Immature natural killer cell (primary cell): Measurements from ENCODE around the gene ISG15. TPM values are rescaled to one million over a fixed set of nuclear protein-coding genes. Genes with fewer than 3 reads are reported as not detected.
"Not testable (repeated sequence)": the region's sequence is repeated elsewhere in the genome, so short reads cannot be mapped to it uniquely, and the experiment has no call there.

Source experiments
- DNase-seq, 3 donors: peaks; one replicate each; pipeline ENCODE4 v3.0.0; 2022; ENCODE audit warnings: mixed read lengths in 1 of 3
- H3K27ac Mint-ChIP-seq, 6 donors: one replicate each; pipeline ENCODE4 v1.8.0; 2020; ENCODE audit warnings: mixed read lengths in 6 of 6, mild to moderate bottlenecking in 5 of 6, inconsistent platforms in 4 of 6, moderate library complexity in 3 of 6
- H3K27me3 Mint-ChIP-seq, 3 donors: one replicate each; pipeline ENCODE4 v1.8.0; 2020 to 2021; ENCODE audit warnings: low read depth in 3 of 3, mild to moderate bottlenecking in 3 of 3, mixed read lengths in 3 of 3, moderate library complexity in 3 of 3, inconsistent platforms in 1 of 3
- H3K36me3 Mint-ChIP-seq, 3 donors: one replicate each; pipeline ENCODE4 v1.8.0; 2020; ENCODE audit warnings: mixed read lengths in 3 of 3, inconsistent platforms in 2 of 3, mild to moderate bottlenecking in 2 of 3
- H3K4me1 Mint-ChIP-seq, 2 donors: one replicate each; pipeline ENCODE4 v1.8.0; 2020; ENCODE audit warnings: inconsistent platforms in 2 of 2, mild to moderate bottlenecking in 2 of 2, mixed read lengths in 2 of 2, moderate library complexity in 1 of 2
- H3K4me3 Mint-ChIP-seq, 5 donors: one replicate each; pipeline ENCODE4 v1.8.0; 2020; ENCODE audit warnings: mild to moderate bottlenecking in 5 of 5, mixed read lengths in 5 of 5, inconsistent platforms in 3 of 5, moderate library complexity in 3 of 5
- H3K9me3 Mint-ChIP-seq, 6 donors: one replicate each; pipeline ENCODE4 v1.8.0; 2020; ENCODE audit warnings: mild to moderate bottlenecking in 6 of 6, mixed read lengths in 6 of 6, inconsistent platforms in 4 of 6, moderate library complexity in 3 of 6
- polyA plus RNA-seq, 3 donors: library from polyadenylated mRNA; unstranded; fragments of 300-500 nt; fragmentation: Illumina TruSeq; gene quantifications; one replicate each; pipeline ENCODE4 v1.2.3, GENCODE V29; 2021

Gene ISG15
- polyA plus RNA-seq, 3 donors from 2014 or later = 304 to 360 (median 354) TPM

DNA sequence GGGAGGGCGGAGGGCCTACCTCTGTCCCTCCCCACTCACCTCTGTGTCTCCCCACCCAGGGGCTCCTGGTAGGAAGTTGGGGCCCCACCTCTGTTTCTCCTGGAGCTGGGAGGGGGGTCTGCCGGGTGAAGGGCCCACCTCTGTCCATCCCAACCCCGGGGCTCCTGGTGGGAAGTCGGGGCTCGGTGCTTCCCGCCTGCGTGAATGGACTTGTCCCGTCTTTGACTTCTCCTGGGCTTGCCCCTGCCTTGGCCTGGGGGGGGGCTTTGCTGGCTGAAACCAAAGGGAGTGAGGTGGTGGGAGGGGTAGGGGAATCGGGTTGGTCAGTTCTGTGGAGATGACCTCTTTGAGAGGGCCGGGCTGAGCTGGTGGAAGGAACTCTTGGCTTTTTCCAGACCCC, 12.4 kb downstream of the ISG15 start:
- no peaks in the 10 kb centered on the region for H3K9me3 Mint-ChIP-seq
- H3K36me3 Mint-ChIP-seq = no peaks in the 10 kb centered on the region
- H3K4me3 Mint-ChIP-seq = no peak overlapping the region
- peaks cover 0 to 7% (median 4%) of the 10 kb centered on the region in 3 donors for H3K27me3 Mint-ChIP-seq
- no peak overlapping the region for H3K27ac Mint-ChIP-seq
- H3K4me1 Mint-ChIP-seq = peaks cover 5 to 10% of the 10 kb centered on the region in 2 donors
- no peak for DNase-seq

DNA sequence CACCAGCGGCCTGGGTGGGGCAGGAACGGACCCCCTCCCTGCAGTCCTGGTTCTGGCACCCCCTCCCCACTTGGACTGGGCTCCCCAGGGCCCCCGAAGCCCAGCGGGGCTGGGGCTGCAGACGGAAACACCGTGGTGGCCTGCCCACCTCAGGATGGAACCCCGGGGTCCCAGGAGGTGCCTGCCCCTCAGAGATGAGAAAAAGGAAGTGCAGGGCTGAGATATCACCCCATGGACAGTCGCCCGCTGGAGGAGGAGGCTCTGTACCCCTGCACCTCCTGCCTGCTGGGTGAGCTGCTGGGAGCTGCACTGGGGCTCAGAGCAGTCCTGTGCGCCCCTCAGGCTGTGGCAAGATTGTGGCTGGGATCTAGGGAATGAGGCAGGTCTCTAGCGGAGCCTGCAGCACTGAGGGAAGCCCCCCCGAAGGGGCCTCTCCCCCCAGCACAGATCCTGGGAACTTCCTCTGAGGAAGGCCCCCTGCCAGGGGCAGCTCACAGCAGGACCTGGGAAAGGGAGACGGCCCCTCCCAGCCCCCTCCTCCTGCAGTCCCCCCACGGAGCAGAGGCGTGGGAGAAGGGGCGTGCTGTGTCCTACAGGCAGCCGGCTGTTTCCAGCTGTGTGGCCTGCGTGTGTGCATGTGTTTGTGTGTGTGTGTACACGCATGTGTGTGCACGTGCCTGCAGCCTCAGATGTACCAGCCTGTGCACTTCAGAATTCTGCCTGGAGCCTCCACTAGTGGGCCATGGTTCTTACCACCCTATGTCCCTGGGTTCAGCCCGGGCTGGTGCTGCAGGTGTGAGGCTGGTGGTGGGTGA, 13.5 kb downstream of the ISG15 start:
- no peak for DNase-seq
- H3K27me3 Mint-ChIP-seq = peaks cover 0 to 6% (median 4%) of the 10 kb centered on the region in 3 donors
- H3K36me3 Mint-ChIP-seq = no peaks in the 10 kb centered on the region
- no peak overlapping the region for H3K4me3 Mint-ChIP-seq
- H3K4me1 Mint-ChIP-seq = peaks cover 5 to 10% of the 10 kb centered on the region in 2 donors
- H3K9me3 Mint-ChIP-seq = no peaks in the 10 kb centered on the region
- no peak overlapping the region for H3K27ac Mint-ChIP-seq

DNA sequence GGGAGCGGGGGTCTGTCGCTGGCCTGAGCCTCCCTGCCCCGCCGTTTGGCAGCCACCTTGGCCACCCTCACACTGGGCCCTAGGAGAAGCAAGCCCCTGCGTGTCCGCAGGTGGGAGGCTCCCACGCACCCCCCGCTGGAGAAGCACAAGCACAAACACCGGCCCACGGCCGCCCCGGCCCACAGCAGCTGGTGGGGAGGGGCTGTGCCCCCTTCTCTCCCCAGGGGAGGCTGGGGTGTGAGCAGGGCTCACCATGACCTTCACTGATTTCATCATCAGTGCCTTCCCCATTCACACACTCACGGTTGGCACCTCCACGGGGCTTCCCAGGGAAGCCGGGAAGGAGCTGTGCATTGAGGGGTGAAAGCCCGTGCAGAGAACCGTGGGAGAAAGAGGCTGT, 14.5 kb downstream of the ISG15 start:
- peaks cover 3 to 9% (median 4%) of the 10 kb centered on the region in 3 donors for H3K27me3 Mint-ChIP-seq
- no peak overlapping the region for H3K27ac Mint-ChIP-seq
- no peaks in the 10 kb centered on the region for H3K36me3 Mint-ChIP-seq
- no peak for DNase-seq
- H3K4me1 Mint-ChIP-seq = peaks cover 0 to 8% of the 10 kb centered on the region in 2 donors
- no peak overlapping the region for H3K4me3 Mint-ChIP-seq
- H3K9me3 Mint-ChIP-seq = no peaks in the 10 kb centered on the region

- not testable (repeated sequence) for H3K9me3 Mint-ChIP-seq, H3K27me3 Mint-ChIP-seq, H3K27ac Mint-ChIP-seq, H3K4me3 Mint-ChIP-seq, H3K36me3 Mint-ChIP-seq, DNase-seq, H3K4me1 Mint-ChIP-seq
Observed at GRCh38 chr1:1030867-1031658, 17.8 kb downstream of the ISG15 start.

DNA sequence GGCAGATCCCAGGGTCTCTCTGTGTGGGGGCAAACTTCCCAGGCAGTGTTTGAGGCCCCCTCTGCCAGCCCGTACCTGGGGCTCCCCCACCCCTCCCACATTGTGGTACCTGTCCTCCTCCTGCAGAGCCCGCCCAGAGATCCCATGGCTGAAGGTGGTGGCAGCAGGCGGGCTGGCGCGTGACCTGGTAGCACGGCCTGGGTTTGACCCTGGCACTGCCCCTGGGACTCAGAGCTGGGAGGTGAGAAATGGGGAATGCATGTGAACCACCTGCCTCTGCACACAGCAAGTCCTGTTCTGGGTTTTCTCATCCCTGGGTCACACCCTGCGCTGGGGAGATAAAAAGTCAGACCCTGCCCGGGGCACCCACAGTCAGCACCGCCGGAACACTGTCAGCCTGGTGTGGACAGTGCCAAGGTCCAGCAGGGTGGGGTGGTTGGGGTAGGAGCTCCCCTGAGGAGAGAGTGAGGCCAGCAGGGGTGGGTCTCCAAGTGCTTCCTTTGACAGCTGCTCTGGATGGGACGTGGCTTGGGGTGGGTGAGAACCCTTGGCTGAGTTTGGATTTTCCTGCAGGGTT, 18.4 kb downstream of the ISG15 start:
- H3K4me3 Mint-ChIP-seq = peak overlapping the region in 4 of 5 donors; percentile 6 to 52 (median 16)
- H3K27ac Mint-ChIP-seq = peak overlapping the region in 1 of 6 donors; percentile 40
- H3K9me3 Mint-ChIP-seq = no peaks in the 10 kb centered on the region
- H3K4me1 Mint-ChIP-seq = peaks cover 0 to 9% of the 10 kb centered on the region in 2 donors
- no peak for DNase-seq
- peaks cover 3 to 9% (median 6%) of the 10 kb centered on the region in 3 donors for H3K27me3 Mint-ChIP-seq
- no peaks in the 10 kb centered on the region for H3K36me3 Mint-ChIP-seq

DNA sequence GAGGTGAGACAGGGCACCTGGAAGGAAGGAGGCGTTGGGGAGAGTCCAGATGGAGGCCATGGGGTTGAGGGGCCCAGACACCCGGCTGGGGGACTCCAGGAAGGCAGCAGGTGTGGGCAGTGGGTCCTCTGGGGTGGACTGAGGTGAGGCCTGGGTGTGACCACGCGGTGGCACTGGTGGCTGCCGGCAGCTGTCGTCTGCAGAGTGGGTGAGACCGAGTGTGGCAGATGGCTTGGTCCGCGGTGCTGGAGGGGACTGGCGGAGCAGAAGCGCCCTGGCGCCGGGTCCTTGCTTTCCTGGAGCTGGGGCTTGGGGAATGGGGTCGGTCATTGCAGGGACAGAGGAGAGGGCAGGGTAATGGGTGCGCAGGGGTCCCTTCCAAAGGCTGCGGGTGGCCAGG, 19.1 kb downstream of the ISG15 start:
- H3K36me3 Mint-ChIP-seq = no peaks in the 10 kb centered on the region
- peak overlapping the region in 4 of 5 donors; percentile 12 to 52 (median 16) for H3K4me3 Mint-ChIP-seq
- peaks cover 0 to 9% of the 10 kb centered on the region in 2 donors for H3K4me1 Mint-ChIP-seq
- DNase-seq = no peak
- no peak overlapping the region for H3K27ac Mint-ChIP-seq
- peaks cover 3 to 9% (median 6%) of the 10 kb centered on the region in 3 donors for H3K27me3 Mint-ChIP-seq
- no peaks in the 10 kb centered on the region for H3K9me3 Mint-ChIP-seq

- Mint-ChIP-seq H3K27ac (no peak overlapping the region), H3K9me3 (no peaks in the 10 kb centered on the region), H3K27me3 (peaks cover 3 to 9% (median 6%) of the 10 kb centered on the region in 3 donors), H3K4me1 (peaks cover 0 to 9% of the 10 kb centered on the region in 2 donors), H3K4me3 (peak overlapping the region; percentile 30 to 65 (median 48)), H3K36me3 (no peaks in the 10 kb centered on the region)
- peak; percentile 77 to 78 (median 78) for DNase-seq
Observed at GRCh38 chr1:1033009-1033587, 19.8 kb downstream of the ISG15 start.

DNA sequence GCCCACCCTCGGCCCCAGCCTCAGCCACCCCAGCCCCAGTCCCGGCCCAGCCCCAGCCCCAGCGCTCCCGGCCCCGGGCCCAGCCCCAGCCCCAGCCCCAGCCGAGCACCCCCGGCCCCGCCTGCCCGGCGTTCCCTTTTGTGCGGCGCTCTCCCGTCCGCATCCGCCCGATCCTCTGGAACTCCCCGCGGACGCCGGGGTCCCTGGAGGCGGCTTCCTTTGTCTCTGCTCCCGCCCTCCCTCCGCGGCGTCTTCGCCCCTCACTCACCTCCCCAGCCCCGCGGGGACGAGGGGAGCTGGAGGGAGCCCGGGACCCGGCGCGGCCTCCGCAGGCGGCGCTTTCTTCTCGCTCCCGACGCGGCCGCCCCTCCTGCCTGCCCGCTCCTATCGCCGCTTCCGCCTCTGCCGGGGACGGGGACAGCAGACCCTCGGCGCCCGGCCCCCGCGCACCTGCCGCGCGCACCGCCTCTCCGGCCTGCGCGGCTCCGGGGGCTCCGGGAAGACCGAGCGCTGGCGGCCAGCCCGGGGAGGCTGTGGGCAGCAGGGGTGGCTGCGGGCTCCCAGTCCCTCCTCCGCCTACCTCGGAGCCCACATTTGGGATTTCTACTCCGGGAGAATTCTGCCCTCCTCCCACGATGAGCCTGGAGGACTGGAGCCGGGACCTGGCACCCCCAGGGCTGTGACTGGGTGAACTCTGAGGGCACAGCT, 20.6 kb downstream of the ISG15 start:
- Mint-ChIP-seq H3K36me3 (no peaks in the 10 kb centered on the region), H3K27me3 (peaks cover 6 to 15% (median 8%) of the 10 kb centered on the region in 3 donors), H3K27ac (no peak overlapping the region), H3K9me3 (no peaks in the 10 kb centered on the region), H3K4me1 (peaks cover 0 to 10% of the 10 kb centered on the region in 2 donors), H3K4me3 (peak overlapping the region in 2 of 5 donors; percentile 40 to 59)
- no peak for DNase-seq

GRCh38 chr1:1034439-1034781, 21.1 kb downstream of the ISG15 start:
- H3K9me3 Mint-ChIP-seq = no peaks in the 10 kb centered on the region
- H3K27ac Mint-ChIP-seq = no peak overlapping the region
- no peaks in the 10 kb centered on the region for H3K36me3 Mint-ChIP-seq
- H3K4me3 Mint-ChIP-seq = peak overlapping the region in 3 of 5 donors; percentile 40 to 70 (median 46)
- H3K27me3 Mint-ChIP-seq = peaks cover 7 to 15% (median 8%) of the 10 kb centered on the region in 3 donors
- peaks cover 4 to 15% of the 10 kb centered on the region in 2 donors for H3K4me1 Mint-ChIP-seq
- no peak for DNase-seq

GRCh38 chr1:1035291-1035943, 22.1 kb downstream of the ISG15 start:
- H3K4me1 Mint-ChIP-seq = peaks cover 10 to 20% of the 10 kb centered on the region in 2 donors
- peaks cover 8 to 15% (median 10%) of the 10 kb centered on the region in 3 donors for H3K27me3 Mint-ChIP-seq
- H3K4me3 Mint-ChIP-seq = peak overlapping the region in 1 of 5 donors; percentile 36
- DNase-seq = no peak
- peak overlapping the region in 1 of 6 donors; percentile 34 for H3K27ac Mint-ChIP-seq
- no peaks in the 10 kb centered on the region for H3K36me3 Mint-ChIP-seq
- no peaks in the 10 kb centered on the region for H3K9me3 Mint-ChIP-seq

DNA sequence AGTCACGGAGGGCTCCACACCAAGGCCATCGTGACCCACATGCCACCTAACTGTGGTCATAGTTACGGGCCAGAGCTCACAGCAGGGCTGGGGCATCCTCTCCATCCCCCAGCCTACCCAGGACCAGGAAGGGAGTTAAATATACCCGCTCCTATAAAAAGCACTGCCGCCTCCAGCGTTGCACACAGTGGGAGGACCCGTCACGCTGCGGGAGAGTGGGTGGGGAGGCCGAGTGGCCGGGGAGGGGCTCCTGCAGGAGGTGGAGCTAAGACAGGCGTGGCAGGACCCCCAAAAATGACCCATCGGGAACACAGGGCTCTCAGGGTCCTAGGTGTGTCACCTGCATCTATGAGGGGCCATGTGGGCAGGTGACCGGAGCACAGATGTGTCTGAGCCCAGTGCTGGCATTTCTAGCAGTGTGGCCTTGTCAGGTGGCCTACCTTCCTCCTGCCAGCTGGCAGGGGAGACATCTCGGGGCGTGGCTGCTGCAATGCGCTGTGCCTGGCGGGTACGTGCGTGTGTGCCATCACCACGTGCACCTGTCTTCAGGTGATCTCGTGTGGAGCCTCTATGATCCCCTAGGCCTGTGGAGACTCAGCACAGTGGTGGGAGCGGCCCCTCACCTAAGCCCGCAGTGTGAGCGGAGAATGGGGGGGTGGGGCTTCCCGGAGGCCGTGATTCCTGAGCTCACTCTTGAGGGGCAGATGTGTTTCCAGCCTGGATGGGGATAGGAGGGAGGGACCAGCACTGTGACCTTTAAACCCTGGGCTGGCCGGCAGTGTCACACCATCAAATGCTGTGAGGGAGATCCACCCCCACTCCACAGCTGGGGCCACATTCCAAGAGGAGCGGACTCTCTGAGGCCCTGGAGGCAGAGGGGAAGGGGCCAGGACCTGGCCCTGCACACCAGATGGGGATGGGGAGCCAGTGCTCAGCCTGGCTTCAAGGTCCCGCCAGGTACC, 24.4 kb downstream of the ISG15 start:
- Mint-ChIP-seq H3K4me1 (peaks cover 10 to 14% of the 10 kb centered on the region in 2 donors), H3K4me3 (peak overlapping the region in 1 of 5 donors; percentile 8), H3K36me3 (no peaks in the 10 kb centered on the region), H3K27ac (no peak overlapping the region), H3K27me3 (peaks cover 5 to 6% (median 5%) of the 10 kb centered on the region in 3 donors), H3K9me3 (no peaks in the 10 kb centered on the region)
- DNase-seq = no peak

DNA sequence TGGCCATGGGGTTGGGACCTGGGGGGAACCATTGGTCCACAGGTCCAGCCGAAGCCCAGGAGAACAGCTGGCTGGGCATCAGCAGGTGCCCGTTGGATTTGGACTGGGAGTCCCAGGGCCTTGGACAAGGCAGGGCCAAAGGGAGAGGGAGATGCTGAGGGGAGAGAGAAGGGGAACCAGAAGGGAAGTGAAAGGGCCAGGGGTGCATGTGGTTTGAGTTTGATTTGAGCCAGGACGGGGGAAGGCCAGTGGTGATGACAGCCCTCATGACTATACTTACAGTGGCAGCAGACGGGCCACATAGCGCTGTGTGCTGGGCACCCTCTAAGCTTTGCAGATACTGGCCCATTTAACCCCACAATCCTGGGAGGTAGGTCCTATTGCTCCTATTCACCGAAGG, 25.4 kb downstream of the ISG15 start:
- Mint-ChIP-seq H3K9me3 (no peaks in the 10 kb centered on the region), H3K36me3 (no peaks in the 10 kb centered on the region), H3K4me3 (peak overlapping the region in 1 of 5 donors; percentile 60), H3K4me1 (peaks cover 10 to 14% of the 10 kb centered on the region in 2 donors), H3K27ac (no peak overlapping the region), H3K27me3 (peaks cover 4 to 6% (median 5%) of the 10 kb centered on the region in 3 donors)
- DNase-seq = no peak
